ENCODE measurements around the gene NCR1.

GRCh38 chr19:54888239-54888638, 17.7 kb upstream of the NCR1 start:
- no peak for TF ChIP-seq POLR2A (IDR thresholded peaks at IDR 0.05)
- TF ChIP-seq, protein P1, sequence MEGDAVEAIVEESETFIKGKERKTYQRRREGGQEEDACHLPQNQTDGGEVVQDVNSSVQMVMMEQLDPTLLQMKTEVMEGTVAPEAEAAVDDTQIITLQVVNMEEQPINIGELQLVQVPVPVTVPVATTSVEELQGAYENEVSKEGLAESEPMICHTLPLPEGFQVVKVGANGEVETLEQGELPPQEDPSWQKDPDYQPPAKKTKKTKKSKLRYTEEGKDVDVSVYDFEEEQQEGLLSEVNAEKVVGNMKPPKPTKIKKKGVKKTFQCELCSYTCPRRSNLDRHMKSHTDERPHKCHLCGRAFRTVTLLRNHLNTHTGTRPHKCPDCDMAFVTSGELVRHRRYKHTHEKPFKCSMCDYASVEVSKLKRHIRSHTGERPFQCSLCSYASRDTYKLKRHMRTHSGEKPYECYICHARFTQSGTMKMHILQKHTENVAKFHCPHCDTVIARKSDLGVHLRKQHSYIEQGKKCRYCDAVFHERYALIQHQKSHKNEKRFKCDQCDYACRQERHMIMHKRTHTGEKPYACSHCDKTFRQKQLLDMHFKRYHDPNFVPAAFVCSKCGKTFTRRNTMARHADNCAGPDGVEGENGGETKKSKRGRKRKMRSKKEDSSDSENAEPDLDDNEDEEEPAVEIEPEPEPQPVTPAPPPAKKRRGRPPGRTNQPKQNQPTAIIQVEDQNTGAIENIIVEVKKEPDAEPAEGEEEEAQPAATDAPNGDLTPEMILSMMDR (IDR thresholded peaks at IDR 0.05), result no peak

Data from right lobe of liver (tissue), 4 donors.